ENCODE data around the gene LTC4S.
A peak's percentile ranks its signal among the peaks of the same experiment; 100 is the strongest.

The LTC4S gene

DNA sequence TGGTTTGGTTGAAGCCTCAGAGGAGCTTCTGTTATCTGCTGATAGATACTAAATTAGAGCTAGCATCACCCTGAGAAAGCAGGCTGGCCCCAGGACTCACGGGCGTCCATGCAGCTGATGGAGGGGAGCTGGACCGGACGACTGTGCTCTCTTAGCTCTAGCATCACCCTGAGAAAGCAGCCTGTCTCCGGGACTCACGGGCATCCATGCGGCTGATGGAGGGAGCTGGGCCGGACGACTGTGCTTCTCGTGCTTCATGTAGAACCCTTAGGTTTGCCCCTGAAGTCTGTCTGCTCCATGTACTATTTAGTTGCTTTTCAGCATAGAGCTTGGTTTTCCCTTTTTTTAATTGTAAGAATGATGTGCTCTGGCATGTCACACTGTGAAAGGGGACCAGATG is 16.3 kb upstream of the LTC4S start:
- H3K27ac ChIP-seq (ENCODE audit: insufficient read depth in 1 of 2, low read depth in 1 of 2, low read length in 2 of 2, poor library complexity in 1 of 2, severe bottlenecking in 2 of 2) = no peak overlapping the region
- ChIA-PET POLR2A (interaction anchor here (0.8 kb wide), 1 partner anchor 15 kb away, joined by 3 read pairs; no protein-coding TSS in a partner anchor), CTCF (interaction anchor here (1.2 to 11.8 kb wide), 6 partner anchors 8 to 24 kb away, joined by 3 to 139 read pairs (median 8); partner anchors contain the start of gene LTC4S)
- H3K27me3 ChIP-seq (replicated peaks in 2 of 5; ENCODE audit: control insufficient read depth in 4 of 5, insufficient read depth in 5 of 5, low read length in 4 of 5) = no peaks in the 10 kb centered on the region
- H3K9me3 ChIP-seq (ENCODE audit: control extremely low read depth in 1 of 5, control insufficient read depth in 4 of 5, insufficient read depth in 2 of 5, low read depth in 1 of 5, low read length in 4 of 5) = no peaks in the 10 kb centered on the region
- H3K4me1 ChIP-seq (ENCODE audit: control extremely low read depth in 1 of 4, control insufficient read depth in 4 of 4, insufficient read depth in 4 of 4, low read length in 3 of 4) = peaks cover 0 to 33% (median 10%) of the 10 kb centered on the region in 4 experiments
- no peak for DNase-seq
- no peak overlapping the region for H3K4me3 ChIP-seq (ENCODE audit: control insufficient read depth in 1 of 7, extremely low read depth in 1 of 7, insufficient read depth in 4 of 7, low read depth in 2 of 7, low read length in 6 of 7)
- H3K36me3 ChIP-seq (ENCODE audit: control insufficient read depth in 4 of 4, insufficient read depth in 4 of 4, low read length in 3 of 4) = peaks cover 8 to 71% (median 51%) of the 10 kb centered on the region in 4 experiments
- 97% methylated on average over 10 of the region's 10 CpGs for WGBS (ENCODE audit: insufficient coverage)

DNA sequence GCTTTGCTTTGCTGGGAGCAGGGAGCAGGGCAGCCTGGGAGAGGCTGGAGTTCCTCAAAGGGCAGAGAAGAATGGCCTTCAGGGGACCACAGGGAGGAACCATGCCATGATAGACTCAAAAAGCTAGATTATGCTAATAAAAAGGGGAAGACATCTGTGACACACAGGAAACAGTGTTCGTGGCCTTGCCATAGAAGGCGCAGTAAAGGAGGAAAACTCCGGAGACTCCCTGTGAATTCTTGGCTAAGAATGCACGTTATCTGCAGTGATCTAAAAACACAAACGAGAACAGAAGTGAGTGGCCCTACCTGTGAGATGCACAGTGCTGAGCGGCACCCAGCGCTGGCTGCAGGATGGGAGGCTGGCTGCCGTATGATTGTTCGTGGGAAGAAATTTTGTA is 15.9 kb upstream of the LTC4S start:
- WGBS (ENCODE audit: insufficient coverage) = 52% methylated on average over 9 of the region's 9 CpGs
- H3K27me3 ChIP-seq (replicated peaks in 2 of 5; ENCODE audit: control insufficient read depth in 4 of 5, insufficient read depth in 5 of 5, low read length in 4 of 5) = no peaks in the 10 kb centered on the region
- peak in 1 of 3 donors; percentile 35 for DNase-seq
- H3K4me1 ChIP-seq (ENCODE audit: control extremely low read depth in 1 of 4, control insufficient read depth in 4 of 4, insufficient read depth in 4 of 4, low read length in 3 of 4) = peaks cover 0 to 33% (median 10%) of the 10 kb centered on the region in 4 experiments
- no peaks in the 10 kb centered on the region for H3K9me3 ChIP-seq (ENCODE audit: control extremely low read depth in 1 of 5, control insufficient read depth in 4 of 5, insufficient read depth in 2 of 5, low read depth in 1 of 5, low read length in 4 of 5)
- POLR2A ChIA-PET = interaction anchor here (0.8 kb wide), 1 partner anchor 14 kb away, joined by 3 read pairs; no protein-coding TSS in a partner anchor
- CTCF ChIA-PET = interaction anchor here (1.2 to 11.8 kb wide), 6 partner anchors 8 to 23 kb away, joined by 3 to 139 read pairs (median 8); partner anchors contain the start of gene LTC4S
- no peak overlapping the region for H3K4me3 ChIP-seq (ENCODE audit: control insufficient read depth in 1 of 7, extremely low read depth in 1 of 7, insufficient read depth in 4 of 7, low read depth in 2 of 7, low read length in 6 of 7)
- H3K27ac ChIP-seq (ENCODE audit: insufficient read depth in 1 of 2, low read depth in 1 of 2, low read length in 2 of 2, poor library complexity in 1 of 2, severe bottlenecking in 2 of 2) = no peak overlapping the region
- H3K36me3 ChIP-seq (ENCODE audit: control insufficient read depth in 4 of 4, insufficient read depth in 4 of 4, low read length in 3 of 4) = peaks cover 6 to 71% (median 48%) of the 10 kb centered on the region in 4 experiments

DNA sequence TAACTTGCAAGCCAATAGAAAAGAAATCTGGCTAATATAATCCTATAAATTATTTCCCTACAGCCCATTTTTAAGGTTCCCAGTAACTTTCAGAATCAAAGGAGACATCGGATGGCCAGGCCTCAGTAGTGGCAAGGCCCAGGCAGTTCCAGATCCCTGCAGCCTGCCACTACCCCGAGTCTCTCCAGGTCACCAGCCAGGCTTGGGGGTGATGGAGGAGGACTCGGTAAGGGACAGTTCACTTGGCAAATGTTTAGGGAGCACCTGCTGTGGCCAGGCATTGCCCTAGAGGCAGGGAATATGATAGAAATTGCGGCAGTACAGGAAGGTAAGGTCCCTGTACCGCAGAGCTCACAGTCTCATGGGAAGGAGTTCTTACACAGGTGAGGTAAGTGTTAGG is 15.2 kb upstream of the LTC4S start:
- ChIA-PET POLR2A (no interaction called here), CTCF (interaction anchor here (3.0 to 11.8 kb wide), 2 partner anchors 10 to 13 kb away, joined by 10 to 139 read pairs; no protein-coding TSS in a partner anchor)
- whole genome bisulfite sequencing (ENCODE audit: insufficient coverage) = 98% methylated on average over 5 of the region's 5 CpGs
- Histone ChIP-seq H3K36me3 (ENCODE audit: control insufficient read depth in 4 of 4, insufficient read depth in 4 of 4, low read length in 3 of 4) (peaks cover 6 to 64% (median 42%) of the 10 kb centered on the region in 4 experiments), H3K9me3 (ENCODE audit: control extremely low read depth in 1 of 5, control insufficient read depth in 4 of 5, insufficient read depth in 2 of 5, low read depth in 1 of 5, low read length in 4 of 5) (no peaks in the 10 kb centered on the region), H3K4me1 (ENCODE audit: control extremely low read depth in 1 of 4, control insufficient read depth in 4 of 4, insufficient read depth in 4 of 4, low read length in 3 of 4) (peaks cover 0 to 33% (median 10%) of the 10 kb centered on the region in 4 experiments), H3K4me3 (ENCODE audit: control insufficient read depth in 1 of 7, extremely low read depth in 1 of 7, insufficient read depth in 4 of 7, low read depth in 2 of 7, low read length in 6 of 7) (no peak overlapping the region), H3K27me3 (replicated peaks in 2 of 5; ENCODE audit: control insufficient read depth in 4 of 5, insufficient read depth in 5 of 5, low read length in 4 of 5) (no peaks in the 10 kb centered on the region), H3K27ac (ENCODE audit: insufficient read depth in 1 of 2, low read depth in 1 of 2, low read length in 2 of 2, poor library complexity in 1 of 2, severe bottlenecking in 2 of 2) (no peak overlapping the region)
- no peak for DNase-seq

DNA sequence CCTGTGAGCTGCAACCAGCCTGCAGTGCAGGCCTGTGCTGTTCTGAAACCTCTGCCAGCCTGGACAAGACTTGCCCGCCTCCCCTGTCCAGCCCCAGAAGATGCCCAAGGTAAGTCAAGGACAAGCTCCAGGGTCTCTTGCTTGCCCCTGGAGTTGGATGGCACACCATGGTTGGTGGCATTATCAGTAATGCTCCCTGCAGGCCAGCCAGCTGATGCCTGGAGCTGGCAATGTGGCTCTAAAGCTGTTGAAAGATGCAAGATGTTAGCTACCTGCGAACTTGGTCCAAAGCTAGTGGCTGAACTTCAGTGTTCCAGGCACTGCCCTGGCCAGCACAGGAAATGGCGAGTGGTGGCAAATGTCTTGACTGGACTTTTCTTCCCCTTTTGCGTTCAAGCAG is 14.0 kb upstream of the LTC4S start:
- POLR2A ChIA-PET = no interaction called here
- Histone ChIP-seq H3K36me3 (ENCODE audit: control insufficient read depth in 4 of 4, insufficient read depth in 4 of 4, low read length in 3 of 4) (peaks cover 6 to 52% (median 32%) of the 10 kb centered on the region in 4 experiments), H3K27ac (ENCODE audit: insufficient read depth in 1 of 2, low read depth in 1 of 2, low read length in 2 of 2, poor library complexity in 1 of 2, severe bottlenecking in 2 of 2) (no peak overlapping the region), H3K9me3 (ENCODE audit: control extremely low read depth in 1 of 5, control insufficient read depth in 4 of 5, insufficient read depth in 2 of 5, low read depth in 1 of 5, low read length in 4 of 5) (no peaks in the 10 kb centered on the region), H3K4me3 (ENCODE audit: control insufficient read depth in 1 of 7, extremely low read depth in 1 of 7, insufficient read depth in 4 of 7, low read depth in 2 of 7, low read length in 6 of 7) (no peak overlapping the region), H3K4me1 (ENCODE audit: control extremely low read depth in 1 of 4, control insufficient read depth in 4 of 4, insufficient read depth in 4 of 4, low read length in 3 of 4) (peaks cover 0 to 33% (median 10%) of the 10 kb centered on the region in 4 experiments), H3K27me3 (replicated peaks in 2 of 5; ENCODE audit: control insufficient read depth in 4 of 5, insufficient read depth in 5 of 5, low read length in 4 of 5) (no peaks in the 10 kb centered on the region)
- DNase-seq = no peak
- WGBS (ENCODE audit: insufficient coverage) = 96% methylated on average over 4 of the region's 4 CpGs
- CTCF ChIA-PET = interaction anchor here (1.3 to 11.8 kb wide), 3 partner anchors 13 to 134 kb away, joined by 3 to 139 read pairs (median 37); partner anchors contain the start of gene LTC4S

DNA sequence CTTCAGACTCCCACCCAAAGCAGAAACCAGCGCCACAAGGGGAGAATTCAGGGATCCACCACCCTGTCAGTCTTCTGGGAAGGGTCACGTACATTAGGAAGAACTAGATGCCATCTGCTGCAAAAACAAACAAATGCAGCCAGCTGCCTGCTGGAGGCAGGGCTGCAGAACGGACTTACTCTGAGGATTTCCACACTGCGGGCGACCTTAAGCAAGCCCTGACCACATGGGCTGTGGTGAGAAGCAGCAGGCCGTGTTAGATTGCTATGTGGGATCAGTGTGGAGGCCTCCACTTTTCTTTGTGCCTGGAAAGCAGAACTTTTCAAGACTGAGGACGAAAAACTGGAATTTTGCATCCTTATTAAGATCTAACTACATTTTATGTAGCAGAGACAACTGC is 13.4 kb upstream of the LTC4S start:
- ChIA-PET POLR2A (interaction anchor here (1.2 kb wide), 1 partner anchor 16 kb away, joined by 3 read pairs; no protein-coding TSS in a partner anchor), CTCF (interaction anchor here (1.3 to 11.8 kb wide), 3 partner anchors 12 to 134 kb away, joined by 3 to 139 read pairs (median 37); partner anchors contain the start of gene LTC4S)
- H3K4me3 ChIP-seq (ENCODE audit: control insufficient read depth in 1 of 7, extremely low read depth in 1 of 7, insufficient read depth in 4 of 7, low read depth in 2 of 7, low read length in 6 of 7) = no peak overlapping the region

DNA sequence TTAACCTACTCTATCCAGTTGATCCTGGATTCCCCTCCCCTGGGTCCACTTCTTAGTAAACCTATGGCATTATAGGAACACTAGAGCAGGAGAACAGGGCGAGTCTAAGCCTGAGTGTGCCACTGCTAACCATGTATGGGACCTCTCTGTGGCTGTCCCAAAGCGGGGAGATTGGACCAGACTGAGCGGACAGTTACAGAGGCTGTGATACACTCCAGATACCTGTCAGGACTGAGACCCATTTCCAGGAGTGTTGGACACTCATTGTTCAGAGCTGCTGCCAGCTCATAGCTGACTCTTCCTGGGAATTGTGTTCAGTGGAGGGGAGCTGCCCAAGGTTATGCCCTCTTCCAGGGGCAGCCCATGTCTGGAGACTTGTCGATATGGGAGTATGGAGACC is 11.9 kb upstream of the LTC4S start:
- 93% methylated on average over 4 of the region's 4 CpGs for WGBS (ENCODE audit: insufficient coverage)
- Histone ChIP-seq H3K27me3 (replicated peaks in 2 of 5; ENCODE audit: control insufficient read depth in 4 of 5, insufficient read depth in 5 of 5, low read length in 4 of 5) (no peaks in the 10 kb centered on the region), H3K27ac (ENCODE audit: insufficient read depth in 1 of 2, low read depth in 1 of 2, low read length in 2 of 2, poor library complexity in 1 of 2, severe bottlenecking in 2 of 2) (no peak overlapping the region), H3K4me3 (ENCODE audit: control insufficient read depth in 1 of 7, extremely low read depth in 1 of 7, insufficient read depth in 4 of 7, low read depth in 2 of 7, low read length in 6 of 7) (no peak overlapping the region), H3K9me3 (ENCODE audit: control extremely low read depth in 1 of 5, control insufficient read depth in 4 of 5, insufficient read depth in 2 of 5, low read depth in 1 of 5, low read length in 4 of 5) (no peaks in the 10 kb centered on the region), H3K4me1 (ENCODE audit: control extremely low read depth in 1 of 4, control insufficient read depth in 4 of 4, insufficient read depth in 4 of 4, low read length in 3 of 4) (peaks cover 0 to 26% (median 10%) of the 10 kb centered on the region in 4 experiments), H3K36me3 (ENCODE audit: control insufficient read depth in 4 of 4, insufficient read depth in 4 of 4, low read length in 3 of 4) (peaks cover 0 to 32% (median 18%) of the 10 kb centered on the region in 4 experiments)
- ChIA-PET POLR2A (interaction anchor here (0.5 to 1.2 kb wide), 2 partner anchors 14 to 27 kb away, joined by 3 read pairs; no protein-coding TSS in a partner anchor), CTCF (interaction anchor here (1.4 to 11.8 kb wide), 3 partner anchors 11 to 16 kb away, joined by 4 to 139 read pairs (median 37); partner anchors contain the start of gene LTC4S)
- DNase-seq = no peak

More for the DNA sequence above, 13.4 kb upstream of the LTC4S start:
- WGBS (ENCODE audit: insufficient coverage) = 96% methylated on average over 6 of the region's 7 CpGs
- no peak overlapping the region for H3K27ac ChIP-seq (ENCODE audit: insufficient read depth in 1 of 2, low read depth in 1 of 2, low read length in 2 of 2, poor library complexity in 1 of 2, severe bottlenecking in 2 of 2)
- no peak for DNase-seq
- H3K9me3 ChIP-seq (ENCODE audit: control extremely low read depth in 1 of 5, control insufficient read depth in 4 of 5, insufficient read depth in 2 of 5, low read depth in 1 of 5, low read length in 4 of 5) = no peaks in the 10 kb centered on the region
- peaks cover 0 to 33% (median 10%) of the 10 kb centered on the region in 4 experiments for H3K4me1 ChIP-seq (ENCODE audit: control extremely low read depth in 1 of 4, control insufficient read depth in 4 of 4, insufficient read depth in 4 of 4, low read length in 3 of 4)
- peaks cover 6 to 46% (median 28%) of the 10 kb centered on the region in 4 experiments for H3K36me3 ChIP-seq (ENCODE audit: control insufficient read depth in 4 of 4, insufficient read depth in 4 of 4, low read length in 3 of 4)
- no peaks in the 10 kb centered on the region for H3K27me3 ChIP-seq (replicated peaks in 2 of 5; ENCODE audit: control insufficient read depth in 4 of 5, insufficient read depth in 5 of 5, low read length in 4 of 5)

DNA sequence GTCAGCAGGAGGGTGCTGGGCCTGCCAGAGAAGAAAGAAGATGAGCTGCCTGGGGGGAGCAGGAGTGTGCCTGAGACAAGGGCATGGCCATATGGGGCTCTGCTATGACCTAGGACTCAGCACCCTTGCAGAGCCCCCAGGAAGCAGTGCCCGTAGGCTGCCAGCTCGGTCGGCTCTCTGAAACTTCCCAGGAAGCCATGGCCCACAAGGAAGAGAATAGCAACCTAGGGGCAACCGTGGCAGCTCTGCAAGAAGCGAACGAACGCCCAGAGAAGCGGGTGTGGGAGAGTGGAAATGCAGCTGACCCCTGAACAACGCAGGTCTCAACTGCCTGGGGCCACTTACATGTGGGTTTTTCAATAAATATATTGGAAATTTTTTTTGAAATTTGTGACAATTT is 10.7 kb upstream of the LTC4S start:
- H3K9me3 ChIP-seq (ENCODE audit: control extremely low read depth in 1 of 5, control insufficient read depth in 4 of 5, insufficient read depth in 2 of 5, low read depth in 1 of 5, low read length in 4 of 5) = no peaks in the 10 kb centered on the region
- H3K27me3 ChIP-seq (replicated peaks in 2 of 5; ENCODE audit: control insufficient read depth in 4 of 5, insufficient read depth in 5 of 5, low read length in 4 of 5) = no peaks in the 10 kb centered on the region
- WGBS (ENCODE audit: insufficient coverage) = 98% methylated on average over 8 of the region's 9 CpGs
- no peak overlapping the region for H3K27ac ChIP-seq (ENCODE audit: insufficient read depth in 1 of 2, low read depth in 1 of 2, low read length in 2 of 2, poor library complexity in 1 of 2, severe bottlenecking in 2 of 2)
- H3K4me1 ChIP-seq (ENCODE audit: control extremely low read depth in 1 of 4, control insufficient read depth in 4 of 4, insufficient read depth in 4 of 4, low read length in 3 of 4) = peaks cover 0 to 18% (median 1%) of the 10 kb centered on the region in 4 experiments
- POLR2A ChIA-PET = interaction anchor here (0.7 kb wide), 1 partner anchor 21 kb away, joined by 3 read pairs; no protein-coding TSS in a partner anchor
- H3K4me3 ChIP-seq (ENCODE audit: control insufficient read depth in 1 of 7, extremely low read depth in 1 of 7, insufficient read depth in 4 of 7, low read depth in 2 of 7, low read length in 6 of 7) = no peak overlapping the region
- no peak for DNase-seq
- CTCF ChIA-PET = interaction anchor here (1.2 to 11.8 kb wide), 5 partner anchors 8 to 29 kb away, joined by 3 to 139 read pairs (median 4); partner anchors contain the start of gene LTC4S
- peaks cover 0 to 24% (median 15%) of the 10 kb centered on the region in 4 experiments for H3K36me3 ChIP-seq (ENCODE audit: control insufficient read depth in 4 of 4, insufficient read depth in 4 of 4, low read length in 3 of 4)
